NCI-H524 (cell line): ENCODE measurements around the gene PAX6.

ENCODE experiments used
- DNase-seq, 2 experiments: peaks; one replicate each; lab custom pipeline; 2025; lab: John Stamatoyannopoulos, UW

The PAX6 gene

GRCh38 chr11:31808721-31809540 is 2.2 kb downstream of the PAX6 start:
- peak in 1 of 2 experiments; percentile 28 for DNase-seq

DNA sequence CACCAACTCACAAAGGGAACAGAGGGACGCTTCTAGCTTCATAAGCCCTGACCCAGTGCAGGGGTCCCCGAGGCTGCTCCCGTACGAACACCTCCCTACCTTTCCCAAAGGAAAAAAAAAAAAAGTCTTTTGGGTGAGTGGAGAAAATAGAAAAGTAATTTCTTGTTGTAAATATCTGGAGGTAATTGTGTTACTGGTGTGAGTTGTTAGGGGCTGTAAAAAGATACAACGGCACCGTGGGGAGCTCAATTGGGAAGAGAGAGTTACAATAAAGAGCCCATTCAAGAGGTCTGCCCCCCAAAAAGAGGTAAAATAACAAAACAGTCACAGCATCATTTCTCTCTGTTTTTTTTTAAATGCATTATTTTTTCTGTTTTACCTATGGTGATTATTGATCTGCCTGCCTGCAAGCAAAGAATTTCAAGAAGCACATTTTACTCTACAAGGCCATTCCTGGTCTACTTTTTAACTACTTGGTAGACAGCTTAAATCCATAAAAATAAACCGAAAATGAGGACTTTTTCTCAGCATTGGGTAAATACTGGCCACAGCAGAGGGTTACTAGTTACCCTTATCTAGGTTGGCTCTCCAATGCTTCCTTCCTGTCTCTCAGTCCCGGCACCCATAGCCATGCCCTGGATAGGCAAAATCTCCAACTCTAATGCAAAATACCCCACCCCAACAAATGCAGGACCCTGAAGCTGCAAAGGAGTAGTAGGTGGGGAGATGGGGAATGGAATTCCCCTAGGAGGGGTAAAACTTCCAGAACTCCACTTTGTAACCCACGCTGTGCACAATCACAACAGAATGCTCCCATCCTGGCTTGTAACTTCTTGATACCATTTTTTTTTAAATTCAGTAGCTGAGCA is 3.1 kb downstream of the PAX6 start:
- no peak for DNase-seq

DNA sequence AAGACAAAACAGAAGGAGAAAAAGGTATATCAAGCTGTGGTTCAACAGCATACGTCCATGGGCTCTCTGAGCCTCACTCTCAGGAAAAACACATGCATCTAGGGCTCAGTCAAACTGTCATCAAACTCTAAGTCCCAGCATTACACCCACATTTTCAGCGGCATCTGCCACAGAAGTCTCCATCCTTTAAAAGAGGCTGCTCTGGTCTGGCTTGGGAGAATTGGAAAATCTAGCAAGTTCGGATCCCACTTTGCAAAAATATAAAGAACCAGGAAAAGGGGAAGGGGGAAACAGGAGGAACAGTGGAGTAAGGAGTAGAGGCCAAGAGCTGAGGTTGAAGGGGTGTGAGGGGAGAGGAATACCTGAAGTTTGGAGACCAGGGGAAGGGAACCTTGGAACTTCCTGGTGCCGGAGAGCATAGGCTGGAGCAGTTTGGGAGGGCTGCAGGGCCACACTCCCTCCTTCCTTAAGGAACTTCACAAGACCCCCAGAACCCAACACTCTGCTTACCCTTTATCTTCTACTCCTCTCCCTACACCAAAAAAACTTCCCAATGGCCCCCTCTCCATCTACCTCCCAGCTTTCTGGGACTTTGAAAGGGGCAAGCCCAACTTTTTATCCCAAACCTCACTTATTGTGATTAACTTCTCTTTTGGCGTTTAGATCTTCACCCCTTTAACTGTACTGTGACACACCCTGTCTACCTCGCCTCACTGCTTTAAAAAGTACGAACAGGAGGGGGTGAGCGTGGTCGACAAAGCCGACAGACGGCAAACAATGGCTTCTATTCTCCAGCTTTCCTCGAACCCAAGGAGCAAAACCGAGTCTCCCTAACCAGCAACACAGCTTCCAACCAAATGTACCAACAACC is 4.0 kb downstream of the PAX6 start:
- no peak for DNase-seq

- no peak for DNase-seq
Measured at GRCh38 chr11:31806186-31806927, 4.8 kb downstream of the PAX6 start.

GRCh38 chr11:31805629-31806185 is 5.4 kb downstream of the PAX6 start:
- DNase-seq: no peak

- no peak for DNase-seq
Measured at GRCh38 chr11:31805037-31805628, 6.0 kb downstream of the PAX6 start.

GRCh38 chr11:31804312-31805036 is 6.6 kb downstream of the PAX6 start:
- no peak for DNase-seq

DNA sequence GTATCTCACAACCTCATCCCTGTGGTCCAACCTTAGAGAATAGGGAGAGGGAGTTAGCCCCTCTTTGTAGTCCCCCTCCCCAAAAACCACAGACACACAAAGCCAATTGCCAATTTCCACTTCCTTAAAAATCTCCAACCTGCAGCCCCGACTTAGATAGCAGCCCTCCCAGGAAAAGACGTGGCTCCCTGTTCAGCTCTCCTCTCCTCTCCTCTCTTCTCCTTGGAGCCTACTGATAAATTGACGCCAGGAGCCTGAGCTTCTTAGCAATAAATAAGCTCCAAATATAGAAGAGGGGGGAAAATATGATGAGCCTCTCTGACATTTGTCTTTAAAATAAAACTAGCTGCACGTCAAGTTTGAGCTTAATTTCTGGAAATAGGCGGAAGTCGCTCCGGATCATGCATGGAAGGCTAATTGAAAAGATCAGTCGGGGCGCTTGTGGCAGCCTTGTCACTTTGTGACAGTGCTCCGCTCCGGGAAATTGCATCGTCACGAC is 7.3 kb downstream of the PAX6 start:
- no peak for DNase-seq

- DNase-seq: no peak
Measured at GRCh38 chr11:31802990-31803812, 7.9 kb downstream of the PAX6 start.

- DNase-seq: no peak
Measured at GRCh38 chr11:31802609-31802989, 8.5 kb downstream of the PAX6 start.

DNA sequence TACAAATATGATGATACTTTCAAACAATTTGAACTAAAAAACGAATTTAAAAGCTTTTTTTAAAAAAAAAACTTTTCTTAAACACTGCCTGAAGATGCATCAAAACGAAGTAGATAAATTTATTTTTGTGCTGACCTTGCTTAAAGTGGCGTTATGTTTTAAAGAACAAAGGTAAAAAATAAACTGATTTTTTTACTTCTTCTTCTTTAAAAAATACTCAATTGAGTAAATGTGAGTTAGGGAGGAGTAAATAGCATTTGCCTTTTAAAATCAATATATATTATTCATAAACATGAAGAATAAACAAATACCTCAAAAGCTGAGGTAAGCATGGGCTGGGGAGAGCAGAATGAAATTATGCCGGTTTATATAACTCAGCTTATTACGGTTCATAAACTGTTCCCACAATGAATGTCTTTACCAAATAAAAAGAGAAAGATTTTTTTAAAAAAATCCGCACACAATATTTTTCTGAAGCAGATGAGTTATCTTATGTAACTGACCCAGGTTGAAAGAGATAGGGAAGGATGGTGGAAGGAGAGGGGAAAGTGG is 9.0 kb downstream of the PAX6 start:
- no peak for DNase-seq

GRCh38 chr11:31801298-31801702 is 9.8 kb downstream of the PAX6 start:
- no peak for DNase-seq

DNA sequence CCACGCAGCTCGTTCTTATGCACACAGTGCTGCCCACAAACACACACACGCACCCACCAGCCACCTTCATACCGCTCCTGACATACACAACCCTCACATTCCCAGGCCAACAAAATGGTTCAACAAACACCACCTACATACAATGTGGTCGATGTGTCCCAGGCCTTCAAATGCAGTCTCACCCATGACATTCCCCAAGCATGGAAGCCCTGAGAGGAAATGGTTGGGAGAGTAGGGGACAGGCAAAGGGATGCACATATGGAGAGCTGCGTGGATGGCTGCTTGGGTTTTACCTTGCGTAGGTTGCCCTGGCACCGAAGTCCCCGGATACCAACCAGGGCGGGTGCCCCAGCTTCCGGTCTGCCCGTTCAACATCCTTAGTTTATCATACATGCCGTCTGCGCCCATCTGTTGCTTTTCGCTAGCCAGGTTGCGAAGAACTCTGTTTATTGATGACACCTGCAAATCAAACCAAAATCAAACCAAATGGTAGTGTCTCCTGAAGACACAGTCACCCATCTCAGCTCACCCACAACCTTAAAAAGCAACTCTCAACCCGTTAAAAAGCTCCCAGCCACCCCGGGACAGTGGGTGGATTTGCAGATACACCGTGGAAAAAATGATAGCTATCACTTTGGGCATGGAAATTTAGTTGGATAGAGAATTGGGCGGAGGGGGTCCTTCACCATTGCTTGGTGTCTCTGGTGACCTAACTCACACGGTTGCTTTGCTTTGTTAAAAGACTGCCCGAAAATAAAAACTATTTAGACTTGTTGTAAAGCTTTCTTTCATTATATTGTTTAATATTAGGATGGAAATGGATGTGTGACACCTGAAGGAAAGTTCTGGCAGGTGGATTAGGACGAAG is 10.5 kb downstream of the PAX6 start:
- no peak for DNase-seq

- no peak for DNase-seq
Measured at GRCh38 chr11:31799435-31800397, 11.4 kb downstream of the PAX6 start.

DNA sequence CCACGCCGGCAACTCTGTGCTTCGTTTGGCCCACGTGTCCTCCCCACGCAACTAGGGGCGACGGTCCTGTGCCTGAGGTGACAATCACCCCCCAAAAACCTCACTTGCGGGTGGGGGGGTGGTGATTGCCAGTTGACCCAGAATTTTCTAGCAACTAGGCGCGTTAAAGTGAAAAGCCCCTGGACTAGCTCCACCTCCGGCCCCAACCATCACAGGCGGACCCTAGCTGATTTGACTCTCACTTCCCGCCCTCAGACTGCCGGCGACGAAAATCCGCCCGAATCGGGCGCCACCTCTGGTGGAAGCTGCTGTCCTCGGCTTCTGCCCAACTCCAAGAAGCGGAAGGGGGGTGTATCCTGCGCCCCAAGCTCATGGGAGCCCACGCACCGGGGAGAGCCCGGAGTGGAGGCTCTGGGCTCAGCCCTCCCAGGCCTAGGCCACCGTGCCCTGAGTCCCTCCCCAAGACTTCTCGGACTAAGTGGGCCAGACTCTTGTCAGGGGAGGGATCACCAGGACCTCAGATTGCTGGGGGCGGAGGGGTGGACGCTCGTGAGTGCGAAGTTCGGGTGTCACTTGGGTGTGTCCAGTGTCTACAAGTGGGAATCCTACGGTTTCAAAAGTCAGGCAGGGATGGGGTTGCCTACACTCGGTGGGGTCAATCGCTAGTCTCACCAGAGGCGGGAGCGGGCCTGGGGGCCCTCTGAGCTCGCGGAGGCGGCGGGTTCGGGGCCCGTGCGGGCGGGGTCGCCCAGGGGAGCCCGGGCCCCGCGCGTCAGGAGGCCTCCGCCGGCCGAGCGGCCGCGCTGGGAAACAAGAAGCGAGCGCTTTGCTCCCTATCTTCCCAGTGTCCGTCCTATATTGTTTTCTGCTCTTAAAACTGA is 12.3 kb downstream of the PAX6 start:
- DNase-seq: no peak
